Activated CD4-positive, alpha-beta T cell treated with anti-CD3 and anti-CD28 coated beads, Interleukin-2, amount 10 ng/mL, durations not matched to agents 7 days and 5 days (primary cell): ENCODE data around the gene C19orf67. TPM values are rescaled to one million over a fixed set of nuclear protein-coding genes. Genes with fewer than 3 reads are reported as not detected.
"Not testable (repeated sequence)": the region's sequence is repeated elsewhere in the genome, so short reads cannot be mapped to it uniquely, and the experiment has no call there.

Source experiments
- CTCF ChIA-PET: fragments of 350-600 bp; sonication (Branson Sonifier 250); formaldehyde crosslinking; loops from one replicate; lab custom pipeline; 2021; ENCODE audit warnings: antibody characterized with exemption; lab: Charles Lee
- POLR2A ChIA-PET: fragments of 350-600 bp; sonication (Branson Sonifier 250); formaldehyde crosslinking; loops from one replicate; lab custom pipeline; 2021; ENCODE audit warnings: antibody characterized with exemption; lab: Charles Lee
- DNase-seq: peaks from one replicate; pipeline ENCODE4 v3.0.0-alpha.2; 2020
- H3K27ac Mint-ChIP-seq: one replicate; pipeline ENCODE4 v1.8.0; 2021; ENCODE audit warnings: mild to moderate bottlenecking, moderate library complexity, mixed read lengths
- H3K27me3 Mint-ChIP-seq: one replicate; pipeline ENCODE4 v1.8.0; 2021; ENCODE audit warnings: mixed read lengths
- H3K36me3 Mint-ChIP-seq: one replicate; pipeline ENCODE4 v1.8.0; 2021; ENCODE audit warnings: low read depth, mixed read lengths
- H3K4me1 Mint-ChIP-seq: one replicate; pipeline ENCODE4 v1.8.0; 2021; ENCODE audit warnings: mixed read lengths
- H3K4me3 Mint-ChIP-seq: one replicate; pipeline ENCODE4 v1.8.0; 2021; ENCODE audit warnings: mild to moderate bottlenecking, moderate library complexity, mixed read lengths
- H3K9me3 Mint-ChIP-seq: one replicate; pipeline ENCODE4 v1.8.0; 2021; ENCODE audit warnings: mixed read lengths
- total RNA-seq, 2 experiments: library from RNA; stranded (reverse); gene quantifications; one replicate each; pipeline ENCODE4 v1.2.3, GENCODE V29; 2021

Gene C19orf67
- total RNA-seq, 2 experiments from 2014 or later = not detected

DNA sequence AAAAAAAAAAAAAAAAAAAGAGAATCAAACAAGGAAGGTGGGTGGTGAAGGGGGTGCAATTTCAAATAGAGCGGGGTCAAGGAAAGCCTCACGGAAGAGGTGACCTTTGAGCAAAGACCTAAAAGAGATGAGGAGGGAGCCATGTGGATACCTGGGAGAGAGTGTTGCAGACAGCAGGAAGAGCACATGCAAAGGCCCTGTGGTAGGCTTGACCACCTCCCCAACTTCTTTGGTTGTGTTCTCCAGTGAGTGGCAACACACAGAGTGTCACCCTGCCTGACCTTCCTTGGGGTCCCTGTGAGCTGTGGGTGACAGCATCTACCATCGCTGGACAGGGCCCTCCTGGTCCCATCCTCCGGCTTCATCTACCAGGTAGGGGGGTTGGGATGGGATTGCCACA is 35.1 kb downstream of the C19orf67 start:
- peaks cover 67% of the 10 kb centered on the region for H3K36me3 Mint-ChIP-seq
- no peak overlapping the region for H3K27ac Mint-ChIP-seq
- no peak for DNase-seq
- peaks cover 4% of the 10 kb centered on the region for H3K4me1 Mint-ChIP-seq
- H3K4me3 Mint-ChIP-seq = no peak overlapping the region
- CTCF ChIA-PET = interaction anchor here (1.3 to 3.1 kb wide), 2 partner anchors 11 to 22 kb away, joined by 3 to 15 read pairs; partner anchors contain the start of gene MISP3
- POLR2A ChIA-PET = no interaction called here
- H3K27me3 Mint-ChIP-seq = no peaks in the 10 kb centered on the region
- no peaks in the 10 kb centered on the region for H3K9me3 Mint-ChIP-seq

DNA sequence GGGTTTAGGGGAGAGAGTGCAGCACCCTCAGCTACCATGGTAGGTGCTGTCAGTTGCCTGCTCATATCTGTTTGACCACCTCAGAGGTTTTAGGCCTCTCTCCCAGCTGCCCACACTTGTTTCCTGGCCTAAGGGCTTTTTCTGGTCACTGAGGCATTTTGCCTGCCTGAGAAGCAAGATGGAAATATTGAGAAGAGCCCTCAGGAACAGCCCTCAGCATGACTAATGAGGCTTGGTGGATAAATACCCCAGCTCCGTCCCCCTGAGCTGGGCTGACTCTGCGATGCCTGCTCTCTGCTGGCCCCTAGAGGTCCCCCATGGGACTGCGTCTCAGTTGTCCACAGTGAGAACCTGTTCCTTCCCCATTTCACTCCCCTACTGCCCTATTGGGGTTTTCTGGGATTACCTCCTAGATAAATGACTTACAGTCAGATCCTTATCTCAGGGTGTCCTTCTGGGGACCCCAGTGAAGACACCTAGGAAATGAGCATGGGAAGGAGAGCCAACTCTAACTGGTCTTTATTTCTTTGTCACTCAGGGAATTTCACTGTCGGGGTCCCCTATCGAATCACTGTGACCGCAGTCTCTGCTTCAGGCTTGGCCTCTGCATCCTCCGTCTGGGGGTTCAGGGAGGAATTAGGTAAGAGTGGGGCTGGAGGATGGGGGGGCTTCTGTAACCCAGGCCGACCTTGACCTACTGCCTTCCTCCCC is 37.0 kb downstream of the C19orf67 start:
- ChIA-PET POLR2A (no interaction called here), CTCF (interaction anchor here (0.6 to 4.3 kb wide), 13 partner anchors 9 to 436 kb away, joined by 3 to 36 read pairs (median 3); partner anchors contain the start of genes IL27RA and MISP3)
- no peak overlapping the region for H3K27ac Mint-ChIP-seq
- H3K4me1 Mint-ChIP-seq = peaks cover 4% of the 10 kb centered on the region
- H3K9me3 Mint-ChIP-seq = no peaks in the 10 kb centered on the region
- no peak overlapping the region for H3K4me3 Mint-ChIP-seq
- peak; percentile 76 for DNase-seq
- H3K27me3 Mint-ChIP-seq = no peaks in the 10 kb centered on the region
- H3K36me3 Mint-ChIP-seq = peaks cover 67% of the 10 kb centered on the region

DNA sequence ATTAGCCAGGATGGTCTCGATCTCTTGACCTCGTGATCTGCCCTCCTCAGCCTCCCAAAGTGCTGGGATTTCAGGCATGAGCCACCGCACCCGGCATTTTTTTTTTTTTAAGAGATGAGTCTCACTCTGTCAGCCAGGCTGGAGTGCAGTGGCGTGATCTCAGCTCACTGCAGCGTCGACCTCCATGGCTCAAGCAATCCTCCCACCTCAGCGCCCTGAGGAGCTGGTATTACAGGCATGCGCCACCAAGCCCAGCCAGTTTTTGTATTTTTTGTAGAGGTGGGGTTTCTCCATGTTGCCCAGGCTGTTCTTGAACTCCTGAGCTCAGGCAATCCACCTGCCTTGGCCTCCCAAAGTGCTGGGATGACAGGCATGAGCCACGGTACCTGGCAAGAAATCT is 37.7 kb downstream of the C19orf67 start:
- CTCF ChIA-PET = interaction anchor here (0.6 to 4.3 kb wide), 14 partner anchors 8 to 437 kb away, joined by 3 to 36 read pairs (median 3); partner anchors contain the start of genes IL27RA and MISP3
- H3K9me3 Mint-ChIP-seq, H3K4me1 Mint-ChIP-seq, H3K27me3 Mint-ChIP-seq, H3K4me3 Mint-ChIP-seq, DNase-seq, POLR2A ChIA-PET, H3K27ac Mint-ChIP-seq: not testable (repeated sequence)
- peaks cover 66% of the 10 kb centered on the region for H3K36me3 Mint-ChIP-seq

DNA sequence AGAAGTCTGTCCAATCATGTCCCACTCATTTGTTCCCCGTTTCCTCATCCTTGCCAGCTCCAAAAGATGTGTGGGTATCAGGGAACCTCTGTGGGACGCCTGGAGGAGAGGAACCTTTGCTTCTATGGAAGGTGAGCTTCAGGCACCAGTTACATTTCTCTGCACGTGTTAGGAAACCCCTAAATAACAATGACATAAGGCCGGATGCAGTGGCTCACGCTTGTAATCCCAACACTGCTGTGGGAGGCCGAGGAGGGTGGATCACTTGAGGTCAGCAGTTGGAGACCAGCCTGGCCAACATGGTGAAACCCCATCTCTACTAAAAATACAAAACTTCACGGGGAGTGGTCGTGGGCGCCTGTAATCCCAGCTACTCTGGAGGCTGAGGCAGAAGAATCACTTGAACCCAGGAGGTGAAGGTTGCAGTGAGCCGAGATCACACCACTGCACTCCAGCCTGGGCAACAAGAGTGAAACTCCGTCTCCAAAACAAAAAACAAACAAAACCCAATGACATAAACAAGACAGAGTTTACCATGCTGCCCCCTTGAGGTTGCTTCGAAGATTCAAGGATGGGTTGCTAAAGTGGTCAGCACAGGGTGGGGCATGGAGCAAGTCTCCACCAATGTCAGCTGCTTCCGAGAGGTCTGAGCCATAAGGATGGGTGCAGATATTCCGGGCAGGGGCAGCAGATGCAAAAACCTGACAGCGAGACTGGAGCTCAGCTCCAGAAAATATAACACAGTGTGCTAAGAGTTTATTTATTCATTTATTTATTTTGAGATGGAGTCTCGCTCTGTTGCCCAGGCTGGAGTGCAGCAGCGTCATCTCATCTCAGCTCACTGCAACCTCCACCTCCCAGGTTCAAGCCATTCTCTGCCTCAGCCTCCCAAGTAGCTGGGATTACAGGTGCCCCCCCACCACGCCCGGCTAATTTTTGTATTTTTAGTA is 42.6 kb downstream of the C19orf67 start:
- H3K4me3 Mint-ChIP-seq, H3K27me3 Mint-ChIP-seq, H3K9me3 Mint-ChIP-seq, POLR2A ChIA-PET: not testable (repeated sequence)
- H3K27ac Mint-ChIP-seq = peak overlapping the region; percentile 79
- peaks cover 57% of the 10 kb centered on the region for H3K36me3 Mint-ChIP-seq
- CTCF ChIA-PET = interaction anchor here (0.6 to 1.9 kb wide), 10 partner anchors 11 to 235 kb away, joined by 3 to 6 read pairs (median 3); partner anchors contain the start of gene IL27RA
- peaks cover 18% of the 10 kb centered on the region for H3K4me1 Mint-ChIP-seq
- DNase-seq = peak; percentile 64

DNA sequence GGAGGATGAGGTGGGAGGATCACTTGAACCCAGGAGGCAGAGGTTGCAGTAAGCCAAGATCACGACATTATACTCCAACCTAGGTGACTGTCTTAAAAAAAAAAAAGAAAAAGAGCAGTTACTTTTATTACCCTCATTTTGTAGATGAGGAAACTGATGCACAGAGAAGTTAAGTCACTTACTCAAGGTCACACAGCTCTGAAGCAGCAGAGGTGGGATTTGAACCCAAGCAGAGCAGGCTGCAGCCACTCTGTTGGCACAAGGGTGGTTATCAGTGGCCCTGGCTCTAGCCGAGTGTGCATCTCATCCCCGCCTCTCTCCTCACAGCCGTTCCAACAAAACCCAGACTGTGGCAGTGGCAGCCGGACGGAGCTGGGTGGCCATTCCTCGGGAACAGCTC is 46.4 kb downstream of the C19orf67 start:
- H3K9me3 Mint-ChIP-seq = no peaks in the 10 kb centered on the region
- H3K4me3 Mint-ChIP-seq = no peak overlapping the region
- H3K27me3 Mint-ChIP-seq = no peaks in the 10 kb centered on the region
- peak overlapping the region; percentile 50 for H3K27ac Mint-ChIP-seq
- peaks cover 44% of the 10 kb centered on the region for H3K36me3 Mint-ChIP-seq
- H3K4me1 Mint-ChIP-seq = peaks cover 26% of the 10 kb centered on the region
- ChIA-PET CTCF (interaction anchor here (1.3 to 1.5 kb wide), 2 partner anchors 9 to 12 kb away, joined by 3 to 4 read pairs; no protein-coding TSS in a partner anchor), POLR2A (no interaction called here)
- DNase-seq = no peak

DNA sequence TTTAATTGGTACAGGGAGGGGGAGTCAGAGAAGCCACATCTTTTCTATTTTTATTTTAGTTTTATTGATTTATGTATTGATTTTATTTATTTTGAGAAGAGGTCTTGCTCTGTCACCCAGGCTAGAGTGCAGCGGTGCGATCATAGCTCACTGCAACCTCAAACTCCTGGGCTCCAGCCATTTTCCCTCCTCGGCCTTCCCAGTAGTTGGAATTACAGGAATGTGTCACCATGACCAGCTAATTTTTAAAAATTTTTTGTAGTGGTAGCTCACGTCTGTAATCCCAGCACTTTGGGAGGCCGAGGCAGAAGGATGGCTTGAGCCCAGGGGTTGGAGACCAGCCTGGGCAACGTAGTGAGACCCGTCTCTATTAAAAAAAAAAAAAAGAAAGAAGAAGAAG is 49.9 kb downstream of the C19orf67 start:
- H3K4me1 Mint-ChIP-seq = peaks cover 30% of the 10 kb centered on the region
- CTCF ChIA-PET = no interaction called here
- POLR2A ChIA-PET = interaction anchor here (0.7 kb wide), 1 partner anchor 33 kb away, joined by 3 read pairs; no protein-coding TSS in a partner anchor

DNA sequence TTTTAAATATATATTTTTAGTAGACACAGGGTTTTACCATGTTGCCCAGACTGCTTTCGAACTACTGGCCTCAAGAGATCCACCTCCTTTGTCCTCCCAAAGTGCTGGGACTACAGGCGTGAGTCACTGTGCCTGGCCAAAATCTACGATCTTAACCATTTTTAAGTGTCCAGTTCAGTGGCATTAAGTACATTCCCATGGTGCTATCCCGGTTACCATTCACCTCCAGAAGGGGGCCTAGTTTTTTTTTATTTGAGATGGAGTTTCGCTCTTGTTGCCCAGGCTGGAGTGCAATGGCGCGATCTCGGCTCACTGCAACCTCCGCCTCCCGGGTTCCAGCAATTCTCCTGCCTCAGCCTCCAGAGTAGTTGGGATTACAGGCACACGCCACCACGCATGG is 50.4 kb downstream of the C19orf67 start:
- ChIA-PET CTCF (interaction anchor here (0.7 kb wide), 1 partner anchor 17 kb away, joined by 3 read pairs; no protein-coding TSS in a partner anchor), POLR2A (interaction anchor here (0.7 kb wide), 1 partner anchor 32 kb away, joined by 3 read pairs; no protein-coding TSS in a partner anchor)
- Mint-ChIP-seq H3K36me3 (peaks cover 37% of the 10 kb centered on the region), H3K4me1 (peaks cover 33% of the 10 kb centered on the region)
- not testable (repeated sequence) for H3K27me3 Mint-ChIP-seq, H3K4me3 Mint-ChIP-seq, H3K27ac Mint-ChIP-seq, H3K9me3 Mint-ChIP-seq, DNase-seq

More for the DNA sequence above, 49.9 kb downstream of the C19orf67 start:
- Mint-ChIP-seq H3K27me3 (no peaks in the 10 kb centered on the region), H3K36me3 (peaks cover 40% of the 10 kb centered on the region), H3K9me3 (no peaks in the 10 kb centered on the region), H3K4me3 (no peak overlapping the region), H3K27ac (no peak overlapping the region)
- DNase-seq = no peak

DNA sequence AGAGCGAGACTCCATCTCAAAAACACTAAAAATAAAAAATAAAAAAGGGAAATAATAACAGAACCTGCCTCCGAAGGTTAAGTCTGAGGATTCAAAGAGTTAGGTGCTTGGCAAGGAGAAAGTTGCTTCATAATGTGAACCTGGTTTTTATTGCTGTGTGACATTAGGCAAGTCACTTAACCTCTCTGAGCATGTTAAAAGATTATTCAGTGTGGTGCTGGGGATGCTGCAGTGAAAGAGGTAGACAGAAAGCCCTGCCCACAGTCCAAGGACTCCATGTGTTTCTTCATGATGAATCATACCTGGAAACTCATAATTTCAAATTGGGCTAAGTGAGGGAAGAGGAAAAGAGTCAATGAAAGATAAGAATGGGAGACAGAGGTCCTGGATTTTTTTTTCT is 51.6 kb downstream of the C19orf67 start:
- no peak for DNase-seq
- Mint-ChIP-seq H3K4me3 (peak overlapping the region; percentile 93), H3K27ac (peak overlapping the region; percentile 59), H3K27me3 (peaks cover 1% of the 10 kb centered on the region), H3K36me3 (peaks cover 30% of the 10 kb centered on the region), H3K9me3 (no peaks in the 10 kb centered on the region), H3K4me1 (peaks cover 34% of the 10 kb centered on the region)
- ChIA-PET CTCF (interaction anchor here (1.4 to 1.8 kb wide), 2 partner anchors 12 to 38 kb away, joined by 5 to 7 read pairs; partner anchors contain the start of gene MISP3), POLR2A (no interaction called here)

DNA sequence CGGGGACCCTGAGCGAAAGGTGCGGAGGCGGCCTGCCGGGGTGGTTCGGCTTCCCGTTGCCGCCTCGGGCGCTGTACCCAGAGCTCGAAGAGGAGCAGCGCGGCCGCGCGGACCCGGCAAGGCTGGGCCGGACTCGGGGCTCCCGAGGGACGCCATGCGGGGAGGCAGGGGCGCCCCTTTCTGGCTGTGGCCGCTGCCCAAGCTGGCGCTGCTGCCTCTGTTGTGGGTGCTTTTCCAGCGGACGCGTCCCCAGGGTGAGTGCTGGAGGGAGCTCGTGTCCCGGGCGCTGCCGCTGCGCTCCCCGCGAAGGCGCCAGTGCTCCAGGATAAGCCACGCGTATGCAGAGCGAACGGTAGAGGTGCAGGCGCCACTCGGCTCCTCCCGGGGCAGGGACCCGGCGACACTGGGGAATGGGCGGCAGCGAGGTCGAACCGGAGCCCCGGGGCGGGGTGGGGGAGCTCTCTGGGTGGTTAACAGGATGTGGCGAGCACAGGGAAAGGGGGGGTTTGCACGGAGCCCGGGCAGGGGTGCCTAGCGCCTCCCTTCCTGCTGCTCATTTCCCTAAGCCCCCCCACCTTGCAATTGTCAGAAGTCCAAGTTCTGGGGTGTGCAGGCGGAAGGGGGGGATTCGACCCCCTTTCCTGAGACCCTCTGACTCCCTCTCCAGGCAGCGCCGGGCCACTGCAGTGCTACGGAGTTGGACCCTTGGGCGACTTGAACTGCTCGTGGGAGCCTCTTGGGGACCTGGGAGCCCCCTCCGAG is 53.7 kb downstream of the C19orf67 start, which contains the start of gene IL27RA:
IL27RA (plus strand) TSS at position 44 of the 762 bp plus-strand sequence; CDS start at position 155, 111 bp downstream.
- Mint-ChIP-seq H3K27ac (peak within 1 kb of the TSS; percentile 96), H3K4me1 (peaks cover 29% of the 10 kb centered on the region), H3K27me3 (peaks cover 2% of the 10 kb centered on the region), H3K9me3 (no peaks in the 10 kb centered on the region), H3K36me3 (peaks cover 16% of the 10 kb centered on the region), H3K4me3 (peak within 1 kb of the TSS; percentile 93)
- peak; percentile 88 for DNase-seq
- ChIA-PET CTCF (interaction anchor here (0.5 to 2.9 kb wide), 27 partner anchors 8 to 168 kb away, joined by 3 to 20 read pairs (median 4); partner anchors contain the start of genes DCAF15 and MISP3), POLR2A (interaction anchor here (1.7 kb wide), 1 partner anchor 10 kb away, joined by 5 read pairs; no protein-coding TSS in a partner anchor)
